ENCODE measurements around the gene VPS37C.

DNA sequence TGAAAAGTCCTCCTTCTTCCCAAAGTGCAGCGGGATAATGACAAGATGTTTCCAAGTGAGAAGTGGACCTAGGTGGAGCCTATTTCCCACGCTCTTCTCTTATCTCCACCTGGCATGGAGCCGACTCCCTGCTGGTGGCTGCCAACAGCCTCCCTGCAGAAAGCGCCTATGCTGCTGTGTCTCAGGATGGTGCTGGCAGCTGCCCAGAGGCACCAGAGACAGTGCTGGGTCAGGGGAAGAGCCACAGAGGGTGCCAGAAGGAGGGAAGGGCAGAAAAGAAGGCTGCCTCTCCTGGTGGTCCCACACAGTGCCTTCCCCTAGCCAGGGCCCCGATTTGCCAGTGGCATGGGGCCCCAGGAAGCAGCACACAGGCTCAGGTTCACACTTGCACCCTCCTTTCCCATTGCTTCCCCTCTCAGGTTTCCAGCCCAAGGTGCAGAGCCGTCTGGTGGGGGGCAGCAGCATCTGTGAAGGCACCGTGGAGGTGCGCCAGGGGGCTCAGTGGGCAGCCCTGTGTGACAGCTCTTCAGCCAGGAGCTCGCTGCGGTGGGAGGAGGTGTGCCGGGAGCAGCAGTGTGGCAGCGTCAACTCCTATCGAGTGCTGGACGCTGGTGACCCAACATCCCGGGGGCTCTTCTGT is 39.9 kb downstream of the VPS37C start:
- TF ChIP-seq CTCF (IDR thresholded peaks at IDR 0.05) (no peak), POLR2A (IDR thresholded peaks at IDR 0.05) (no peak), POLR2AphosphoS5 (IDR thresholded peaks at IDR 0.05) (no peak), EP300 (IDR thresholded peaks at IDR 0.05; ENCODE audit: low read depth) (no peak)

Measured in transverse colon (tissue), 4 donors.